CD4-positive, alpha-beta T cell treated with Interleukin-10 for 1 hour (primary cell): Measurements from ENCODE around the gene NFIX.
A peak's percentile ranks its signal among the peaks of the same experiment; 100 is the strongest.

Experiments
- DNase-seq: peaks from one replicate; pipeline ENCODE4 v3.0.0-alpha.2; 2020

Gene NFIX

GRCh38 chr19:13023656-13024055 lies 28.4 kb downstream of the NFIX start:
- DNase-seq = no peak

- DNase-seq = no peak
These were observed 29.1 kb downstream of the NFIX start for GRCh38 chr19:13024126-13024950.

GRCh38 chr19:13024951-13025697 lies 29.8 kb downstream of the NFIX start:
- DNase-seq = no peak

- no peak for DNase-seq
These were observed 30.7 kb downstream of the NFIX start for GRCh38 chr19:13025819-13026456.

GRCh38 chr19:13026462-13027370 lies 31.4 kb downstream of the NFIX start:
- DNase-seq = no peak

- DNase-seq = no peak
These were observed 32.3 kb downstream of the NFIX start for GRCh38 chr19:13027557-13027956.

- DNase-seq = no peak
These were observed 32.8 kb downstream of the NFIX start for GRCh38 chr19:13028027-13028426.

GRCh38 chr19:13029301-13029880 lies 34.1 kb downstream of the NFIX start:
- no peak for DNase-seq

GRCh38 chr19:13029893-13030292 lies 34.6 kb downstream of the NFIX start:
- peak; percentile 18 for DNase-seq

- no peak for DNase-seq
These were observed 36.8 kb downstream of the NFIX start for GRCh38 chr19:13031917-13032623.

GRCh38 chr19:13032837-13033236 lies 37.6 kb downstream of the NFIX start:
- DNase-seq = no peak

- DNase-seq = no peak
These were observed 38.0 kb downstream of the NFIX start for GRCh38 chr19:13033244-13033643.

GRCh38 chr19:13033819-13034611 lies 38.7 kb downstream of the NFIX start:
- DNase-seq = peak; percentile 48

- no peak for DNase-seq
These were observed 39.4 kb downstream of the NFIX start for GRCh38 chr19:13034636-13035035.

- DNase-seq = no peak
These were observed 40.6 kb downstream of the NFIX start for GRCh38 chr19:13035820-13036365.

- DNase-seq = no peak
These were observed 41.2 kb downstream of the NFIX start for GRCh38 chr19:13036366-13036976.

GRCh38 chr19:13037161-13037560 lies 41.9 kb downstream of the NFIX start:
- no peak for DNase-seq

GRCh38 chr19:13037731-13038130 lies 42.5 kb downstream of the NFIX start:
- DNase-seq = no peak

- no peak for DNase-seq
These were observed 43.3 kb downstream of the NFIX start for GRCh38 chr19:13038306-13039210.
